Neural crest cell (in vitro differentiated cells): ENCODE results near the gene COL4A3. TPM values are rescaled to one million over a fixed set of nuclear protein-coding genes. Genes with fewer than 3 reads are reported as not detected.

Source experiments
- DNase-seq: peaks from one replicate; pipeline ENCODE4 v3.0.0; 2021; ENCODE audit warnings: low read depth, mixed read lengths, low spot score
- H3K27ac Mint-ChIP-seq: one replicate; pipeline ENCODE4 v1.8.0; 2021; ENCODE audit warnings: mild to moderate bottlenecking, mixed read lengths; ENCODE audit not compliant: unreplicated experiment
- H3K27me3 Mint-ChIP-seq: 2 replicates; pipeline ENCODE4 v1.8.0; 2021; ENCODE audit warnings: low read depth, mild to moderate bottlenecking, mixed read lengths
- H3K36me3 Mint-ChIP-seq: 2 replicates; pipeline ENCODE4 v1.8.0; 2021; ENCODE audit warnings: low read depth, mild to moderate bottlenecking, mixed read lengths
- H3K4me1 Mint-ChIP-seq: 2 replicates; pipeline ENCODE4 v1.8.0; 2021; ENCODE audit warnings: mixed read lengths
- H3K4me3 Mint-ChIP-seq: one replicate; pipeline ENCODE4 v1.8.0; 2021; ENCODE audit warnings: mild to moderate bottlenecking, mixed read lengths
- H3K9me3 Mint-ChIP-seq: 2 replicates; pipeline ENCODE4 v1.8.0; 2021; ENCODE audit warnings: mixed read lengths
- CTCF ChIP-seq: fragments of 200-600 bp; sonication (generic); conservative IDR thresholded peaks from 2 replicates; pipeline ENCODE4 v1.5.0; 2021; ENCODE audit warnings: antibody characterized with exemption, mild to moderate bottlenecking
- total RNA-seq: library from RNA; stranded (reverse); gene quantifications from 2 replicates; pipeline ENCODE4 v1.2.1, GENCODE V29; 2021

Gene COL4A3
- total RNA-seq, 1 donor from 2014 or later, result not detected

DNA sequence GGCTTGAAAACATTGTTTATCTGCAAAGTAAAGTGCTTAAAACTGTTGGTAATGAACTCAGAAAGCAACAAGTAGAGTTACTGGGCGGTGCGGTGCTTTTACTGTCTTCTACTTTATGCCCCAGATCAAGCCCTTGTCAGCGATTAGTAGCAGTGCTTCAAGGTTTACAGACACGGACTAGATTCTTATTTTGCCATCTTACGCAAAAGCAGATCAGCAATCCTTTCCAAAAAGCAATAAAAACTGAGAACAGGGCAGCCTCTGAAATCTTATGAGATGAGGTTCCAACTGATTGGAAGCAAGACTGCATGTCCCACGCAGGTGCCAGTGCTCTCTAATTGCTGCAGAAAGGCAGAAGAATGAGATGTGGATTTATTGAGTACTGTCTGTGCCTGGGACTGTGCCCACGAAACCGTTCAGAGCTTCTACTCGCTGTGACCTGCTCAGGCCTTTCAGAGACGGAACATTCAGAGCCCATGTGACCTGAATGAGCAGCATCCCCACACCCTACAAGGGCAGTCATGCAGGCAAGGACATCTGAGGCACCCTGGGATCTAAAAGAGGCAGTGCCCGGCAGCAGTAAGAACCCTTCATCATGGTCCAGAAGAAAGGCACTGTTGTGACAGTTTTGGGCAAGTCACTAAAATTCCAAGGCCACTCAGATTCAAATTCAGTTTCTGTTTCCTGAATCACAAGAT is 15.7 kb downstream of the COL4A3 start:
- Mint-ChIP-seq H3K36me3 (no peaks in the 10 kb centered on the region), H3K27ac (no peak overlapping the region), H3K9me3 (no peaks in the 10 kb centered on the region), H3K4me3 (no peak overlapping the region), H3K4me1 (peaks cover 4% of the 10 kb centered on the region), H3K27me3 (no peaks in the 10 kb centered on the region)
- TF ChIP-seq CTCF, result no peak
- no peak for DNase-seq

- no peak for DNase-seq
- H3K36me3 Mint-ChIP-seq, result no peaks in the 10 kb centered on the region
- H3K27ac Mint-ChIP-seq, result no peak overlapping the region
- H3K4me1 Mint-ChIP-seq, result peaks cover 4% of the 10 kb centered on the region
- no peak overlapping the region for H3K4me3 Mint-ChIP-seq
- H3K27me3 Mint-ChIP-seq, result no peaks in the 10 kb centered on the region
- no peak for TF ChIP-seq CTCF
- H3K9me3 Mint-ChIP-seq, result no peaks in the 10 kb centered on the region
These were observed 16.3 kb downstream of the COL4A3 start for GRCh38 chr2:227180770-227181169.

DNA sequence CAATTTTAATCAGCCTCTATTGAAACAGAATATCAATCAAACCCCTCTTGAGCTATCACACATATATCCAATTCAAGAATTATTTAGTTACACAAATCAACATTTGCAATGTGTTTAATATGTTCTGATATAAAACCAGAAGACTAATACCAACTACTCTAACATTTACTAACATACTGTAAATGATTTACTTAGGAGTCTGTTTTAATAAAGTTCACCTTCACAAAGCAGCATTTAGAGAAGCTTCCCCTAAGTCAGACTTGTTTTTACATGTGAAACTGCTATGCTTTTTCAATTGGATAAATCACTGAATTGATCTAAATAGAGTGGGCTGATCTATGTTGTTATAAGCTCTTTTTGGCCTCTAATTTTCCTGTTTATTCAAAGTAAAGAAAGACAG is 18.3 kb downstream of the COL4A3 start:
- no peak overlapping the region for H3K4me3 Mint-ChIP-seq
- no peak overlapping the region for H3K27ac Mint-ChIP-seq
- DNase-seq, result no peak
- peaks cover 5% of the 10 kb centered on the region for H3K4me1 Mint-ChIP-seq
- peaks cover 4% of the 10 kb centered on the region for H3K9me3 Mint-ChIP-seq
- no peak for TF ChIP-seq CTCF
- H3K27me3 Mint-ChIP-seq, result no peaks in the 10 kb centered on the region
- no peaks in the 10 kb centered on the region for H3K36me3 Mint-ChIP-seq

- Mint-ChIP-seq H3K27ac (no peak overlapping the region), H3K36me3 (no peaks in the 10 kb centered on the region), H3K4me1 (peaks cover 16% of the 10 kb centered on the region), H3K4me3 (no peak overlapping the region), H3K9me3 (peaks cover 4% of the 10 kb centered on the region), H3K27me3 (no peaks in the 10 kb centered on the region)
- no peak for DNase-seq
- no peak for TF ChIP-seq CTCF
These were observed 19.4 kb downstream of the COL4A3 start for GRCh38 chr2:227183657-227184367.

GRCh38 chr2:227185615-227186232 is 21.3 kb downstream of the COL4A3 start:
- Mint-ChIP-seq H3K9me3 (peaks cover 4% of the 10 kb centered on the region), H3K27me3 (no peaks in the 10 kb centered on the region), H3K27ac (no peak overlapping the region), H3K36me3 (no peaks in the 10 kb centered on the region), H3K4me1 (peaks cover 17% of the 10 kb centered on the region), H3K4me3 (no peak overlapping the region)
- no peak for DNase-seq
- TF ChIP-seq CTCF, result no peak
